Muscle layer of duodenum (tissue), 2 donors: Measurements from ENCODE around the gene ATAT1.
"Not testable (repeated sequence)": the region's sequence is repeated elsewhere in the genome, so short reads cannot be mapped to it uniquely, and the experiment has no call there.

ENCODE experiments used
- H3K27ac ChIP-seq: one replicate; pipeline ENCODE4 v1.7.0; 2013; ENCODE audit warnings: mild to moderate bottlenecking, low read length
- H3K27me3 ChIP-seq: one replicate; pipeline ENCODE4 v1.7.0; 2013; ENCODE audit warnings: low read depth, mild to moderate bottlenecking, control low read depth, low read length
- H3K36me3 ChIP-seq, 2 donors: one replicate each; pipeline ENCODE4 v1.7.0; 2013; ENCODE audit warnings: low read length in 2 of 2, control low read depth in 1 of 2, mild to moderate bottlenecking in 1 of 2; ENCODE audit not compliant: insufficient read depth in 2 of 2, control insufficient read depth in 1 of 2
- H3K4me1 ChIP-seq, 2 donors: one replicate each; pipeline ENCODE4 v1.7.0; 2013; ENCODE audit warnings: low read length in 2 of 2, mild to moderate bottlenecking in 2 of 2, control low read depth in 1 of 2, moderate library complexity in 1 of 2; ENCODE audit not compliant: insufficient read depth in 2 of 2, control insufficient read depth in 1 of 2
- H3K4me3 ChIP-seq, 2 donors: one replicate each; pipeline ENCODE4 v1.7.0; 2013; ENCODE audit warnings: low read length in 2 of 2, low read depth in 1 of 2, mild to moderate bottlenecking in 1 of 2
- H3K9me3 ChIP-seq, 2 donors: one replicate each; pipeline ENCODE4 v1.7.0; 2013; ENCODE audit warnings: low read length in 2 of 2, control low read depth in 1 of 2, mild to moderate bottlenecking in 1 of 2; ENCODE audit not compliant: control insufficient read depth in 1 of 2
- donor health status: healthy.

The ATAT1 gene

GRCh38 chr6:30655743-30656094 lies 29.0 kb downstream of the ATAT1 start:
- Histone ChIP-seq H3K27ac (no peak overlapping the region), H3K4me3 (no peak overlapping the region), H3K27me3 (no peaks in the 10 kb centered on the region), H3K4me1 (no peaks in the 10 kb centered on the region), H3K36me3 (peaks cover 73 to 93% of the 10 kb centered on the region in 2 donors), H3K9me3 (no peaks in the 10 kb centered on the region)

GRCh38 chr6:30656513-30656912 lies 29.8 kb downstream of the ATAT1 start:
- H3K9me3 ChIP-seq = no peaks in the 10 kb centered on the region
- H3K36me3 ChIP-seq = peaks cover 77 to 91% of the 10 kb centered on the region in 2 donors
- no peak overlapping the region for H3K27ac ChIP-seq
- H3K4me3 ChIP-seq = no peak overlapping the region
- no peaks in the 10 kb centered on the region for H3K4me1 ChIP-seq
- H3K27me3 ChIP-seq = no peaks in the 10 kb centered on the region

- Histone ChIP-seq H3K9me3 (no peaks in the 10 kb centered on the region), H3K4me1 (no peaks in the 10 kb centered on the region), H3K36me3 (peaks cover 83 to 91% of the 10 kb centered on the region in 2 donors), H3K27me3 (no peaks in the 10 kb centered on the region), H3K27ac (no peak overlapping the region), H3K4me3 (no peak overlapping the region)
Observed at GRCh38 chr6:30657454-30657853, 30.8 kb downstream of the ATAT1 start.

- H3K36me3 ChIP-seq = peaks cover 84 to 91% of the 10 kb centered on the region in 2 donors
- not testable (repeated sequence) for H3K27ac ChIP-seq, H3K27me3 ChIP-seq, H3K4me1 ChIP-seq, H3K9me3 ChIP-seq, H3K4me3 ChIP-seq
Observed at GRCh38 chr6:30657922-30658321, 31.2 kb downstream of the ATAT1 start.

GRCh38 chr6:30664994-30665767 lies 38.5 kb downstream of the ATAT1 start:
- Histone ChIP-seq H3K4me1 (no peaks in the 10 kb centered on the region), H3K27ac (no peak overlapping the region), H3K36me3 (peaks cover 57 to 72% of the 10 kb centered on the region in 2 donors), H3K4me3 (no peak overlapping the region), H3K9me3 (no peaks in the 10 kb centered on the region), H3K27me3 (no peaks in the 10 kb centered on the region)

GRCh38 chr6:30666300-30666699 lies 39.6 kb downstream of the ATAT1 start:
- H3K4me3 ChIP-seq, H3K27me3 ChIP-seq, H3K4me1 ChIP-seq, H3K9me3 ChIP-seq, H3K27ac ChIP-seq: not testable (repeated sequence)
- H3K36me3 ChIP-seq = peaks cover 60 to 74% of the 10 kb centered on the region in 2 donors

GRCh38 chr6:30670760-30671527 lies 44.3 kb downstream of the ATAT1 start:
- Histone ChIP-seq H3K4me3 (no peak overlapping the region), H3K27me3 (no peaks in the 10 kb centered on the region), H3K9me3 (no peaks in the 10 kb centered on the region), H3K36me3 (peaks cover 24 to 34% of the 10 kb centered on the region in 2 donors), H3K4me1 (peaks cover 0 to 20% of the 10 kb centered on the region in 2 donors), H3K27ac (no peak overlapping the region)

GRCh38 chr6:30672445-30673253 lies 46.0 kb downstream of the ATAT1 start, which contains the start of gene DHX16:
TSS of gene DHX16 (minus strand) at chr6:30673006. CDS start at chr6:30672841, 165 bp downstream.
- Histone ChIP-seq H3K4me1 (peaks cover 0 to 20% of the 10 kb centered on the region in 2 donors), H3K36me3 (peaks cover 28 to 38% of the 10 kb centered on the region in 2 donors), H3K27me3 (no peaks in the 10 kb centered on the region), H3K4me3 (peak within 1 kb of the TSS; percentile 79 to 91), H3K27ac (peak within 1 kb of the TSS; percentile 74), H3K9me3 (no peaks in the 10 kb centered on the region)

GRCh38 chr6:30676660-30677285 lies 50.1 kb downstream of the ATAT1 start:
- no peaks in the 10 kb centered on the region for H3K9me3 ChIP-seq
- no peak overlapping the region for H3K4me3 ChIP-seq
- no peak overlapping the region for H3K27ac ChIP-seq
- H3K27me3 ChIP-seq = no peaks in the 10 kb centered on the region
- H3K4me1 ChIP-seq = peaks cover 11 to 38% of the 10 kb centered on the region in 2 donors
- peaks cover 24 to 30% of the 10 kb centered on the region in 2 donors for H3K36me3 ChIP-seq

- Histone ChIP-seq H3K9me3 (no peaks in the 10 kb centered on the region), H3K4me3 (peak overlapping the region; percentile 59 to 97), H3K27ac (peak overlapping the region; percentile 85), H3K27me3 (no peaks in the 10 kb centered on the region), H3K36me3 (peaks cover 24 to 30% of the 10 kb centered on the region in 2 donors), H3K4me1 (peaks cover 11 to 40% of the 10 kb centered on the region in 2 donors)
Observed at GRCh38 chr6:30678964-30679726, 52.5 kb downstream of the ATAT1 start.
